ENCODE results near the gene PDSS2. TPM values are rescaled to one million over a fixed set of nuclear protein-coding genes. Genes with fewer than 3 reads are reported as not detected.
"Not testable (repeated sequence)": the region's sequence is repeated elsewhere in the genome, so short reads cannot be mapped to it uniquely, and the experiment has no call there.

The PDSS2 gene
- total RNA-seq, 2 experiments from 2014 or later, result 13.1 to 16.9 TPM

DNA sequence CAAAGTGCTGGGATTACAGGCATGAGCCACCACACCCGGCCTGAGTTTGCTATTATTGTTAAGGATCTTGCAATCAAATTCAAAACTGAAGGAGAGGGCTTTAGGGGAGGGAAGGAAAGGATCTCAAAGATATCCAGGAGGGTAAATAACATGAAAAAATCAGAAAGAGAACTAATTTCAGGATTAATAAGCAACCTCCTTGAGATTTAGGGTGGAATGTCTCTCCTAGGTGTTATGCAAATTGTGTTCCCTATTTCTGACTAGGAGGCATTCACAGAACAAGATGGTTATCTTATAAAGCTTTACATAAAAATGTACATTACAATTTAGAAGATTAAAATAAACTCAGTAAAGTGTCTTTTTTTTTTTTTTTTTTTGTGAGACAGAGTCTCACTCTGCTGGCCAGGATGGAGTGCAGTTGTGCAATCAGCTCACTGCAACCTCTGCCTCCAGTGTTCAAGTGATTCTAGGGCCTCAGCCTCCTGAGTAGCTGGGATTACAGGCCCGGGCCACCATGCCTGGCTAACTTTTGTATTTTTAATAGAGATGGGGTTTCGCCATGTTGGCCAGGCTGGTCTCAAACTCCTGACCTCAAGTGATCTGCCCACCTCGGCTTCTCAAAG, 252.0 kb downstream of the PDSS2 start:
- no peak for DNase-seq
- Mint-ChIP-seq H3K4me3 (no peak overlapping the region), H3K27ac (no peak overlapping the region), H3K9me3 (ENCODE audit: low read depth) (no peaks in the 10 kb centered on the region), H3K36me3 (peaks cover 3% of the 10 kb centered on the region), H3K4me1 (no peaks in the 10 kb centered on the region), H3K27me3 (no peaks in the 10 kb centered on the region)
- CTCF ChIA-PET, result no interaction called here
- no peak for ATAC-seq

GRCh38 chr6:107205058-107205998, 254.0 kb downstream of the PDSS2 start:
- no peak overlapping the region for H3K4me3 Mint-ChIP-seq
- H3K4me1 Mint-ChIP-seq, result no peaks in the 10 kb centered on the region
- peaks cover 3% of the 10 kb centered on the region for H3K36me3 Mint-ChIP-seq
- ATAC-seq (no peak), DNase-seq (no peak)
- no peak overlapping the region for H3K27ac Mint-ChIP-seq
- H3K27me3 Mint-ChIP-seq, result no peaks in the 10 kb centered on the region
- CTCF ChIA-PET, result no interaction called here
- no peaks in the 10 kb centered on the region for H3K9me3 Mint-ChIP-seq (ENCODE audit: low read depth)

GRCh38 chr6:107202876-107203468, 256.4 kb downstream of the PDSS2 start:
- Mint-ChIP-seq H3K27me3 (no peaks in the 10 kb centered on the region), H3K27ac (no peak overlapping the region)

DNA sequence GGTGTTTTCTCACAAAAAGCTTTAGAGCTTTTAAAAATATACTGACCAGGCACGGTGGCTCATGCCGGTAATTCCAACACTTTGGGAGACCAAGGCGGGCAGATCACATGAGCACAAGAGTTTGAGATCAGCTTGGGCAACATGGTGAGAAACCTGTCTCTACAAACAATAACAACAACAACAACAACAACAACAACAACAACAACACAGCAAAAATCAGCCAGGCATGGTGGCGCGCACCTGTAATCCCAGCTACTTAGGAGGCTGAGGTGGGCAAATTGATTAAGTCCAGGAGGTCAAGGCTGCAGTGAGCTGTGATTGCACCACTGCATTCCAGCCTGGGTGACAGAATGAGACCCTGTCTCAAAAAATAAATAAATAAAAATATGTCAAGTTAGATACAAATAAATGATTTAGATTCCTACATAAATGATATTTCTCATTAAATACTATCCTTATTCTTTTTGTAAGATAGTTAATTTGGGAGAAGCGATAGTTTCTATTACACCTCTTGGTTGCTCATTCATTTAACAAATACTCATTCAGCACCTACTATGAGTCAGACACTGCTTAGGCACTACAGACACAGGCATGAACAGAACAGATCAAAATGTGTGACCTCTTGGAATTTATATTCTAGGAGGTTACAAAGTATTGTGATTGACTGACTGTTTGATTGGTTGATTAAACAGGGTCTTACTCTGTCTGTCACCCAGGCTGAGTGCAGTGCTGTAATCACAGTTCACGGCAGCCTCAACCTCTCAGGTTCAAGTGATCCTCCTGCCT, 260.5 kb downstream of the PDSS2 start:
- Mint-ChIP-seq H3K36me3 (peaks cover 7% of the 10 kb centered on the region), H3K4me1 (peaks cover 2% of the 10 kb centered on the region), H3K27ac (no peak overlapping the region), H3K27me3 (no peaks in the 10 kb centered on the region), H3K9me3 (ENCODE audit: low read depth) (no peaks in the 10 kb centered on the region), H3K4me3 (no peak overlapping the region)
- ATAC-seq (no peak), DNase-seq (no peak)
- CTCF ChIA-PET, result interaction anchor here (1.1 kb wide), 1 partner anchor 13 kb away, joined by 4 read pairs; no protein-coding TSS in a partner anchor

More at GRCh38 chr6:107202876-107203468, 256.4 kb downstream of the PDSS2 start:
- ATAC-seq (no peak), DNase-seq (no peak)
- Mint-ChIP-seq H3K36me3 (peaks cover 4% of the 10 kb centered on the region), H3K4me3 (no peak overlapping the region), H3K9me3 (ENCODE audit: low read depth) (no peaks in the 10 kb centered on the region), H3K4me1 (no peaks in the 10 kb centered on the region)
- CTCF ChIA-PET, result no interaction called here

DNA sequence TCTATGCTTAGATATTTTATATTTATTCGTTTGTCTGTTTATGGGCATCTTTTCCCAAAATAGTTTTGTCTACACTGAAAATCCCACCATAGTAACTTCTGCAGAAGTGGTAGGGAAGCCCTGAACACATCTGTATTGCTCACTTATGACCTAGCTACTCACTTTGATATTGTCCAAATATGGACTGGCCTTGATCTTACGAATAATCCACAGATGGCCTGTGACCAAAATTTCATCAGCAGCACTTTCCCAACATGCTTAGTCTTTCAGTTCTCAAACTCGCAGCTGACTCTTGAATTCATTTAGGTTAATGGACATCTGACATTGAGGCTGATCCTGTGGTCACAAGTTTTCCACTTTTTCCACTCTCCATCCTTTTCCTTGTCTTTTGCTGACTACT, 263.2 kb downstream of the PDSS2 start:
- Mint-ChIP-seq H3K4me3 (no peak overlapping the region), H3K4me1 (peaks cover 2% of the 10 kb centered on the region), H3K36me3 (peaks cover 8% of the 10 kb centered on the region), H3K9me3 (ENCODE audit: low read depth) (no peaks in the 10 kb centered on the region), H3K27me3 (no peaks in the 10 kb centered on the region), H3K27ac (no peak overlapping the region)
- DNase-seq, result no peak
- ATAC-seq, result no peak
- CTCF ChIA-PET, result no interaction called here

DNA sequence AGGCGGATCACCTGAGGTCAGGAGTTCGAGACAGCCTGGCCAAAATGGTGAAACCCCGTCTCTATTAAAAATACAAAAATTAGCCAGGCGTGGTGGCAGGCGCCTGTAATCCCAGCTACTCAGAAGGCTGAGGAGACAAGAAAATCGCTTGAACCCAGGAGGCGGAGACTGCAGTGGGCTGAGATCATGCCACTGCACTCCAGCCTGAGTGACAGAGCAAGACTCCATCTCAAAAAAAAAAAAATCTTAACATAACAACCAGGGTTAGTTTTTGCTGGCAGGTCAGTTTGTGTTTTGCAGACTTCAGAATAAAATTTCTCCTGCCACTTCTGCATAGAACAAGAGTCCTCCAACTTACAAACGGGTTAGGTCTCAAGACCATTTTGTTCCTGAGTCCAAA, 264.6 kb downstream of the PDSS2 start:
- H3K4me1 Mint-ChIP-seq; H3K27me3 Mint-ChIP-seq; DNase-seq; CTCF ChIA-PET; ATAC-seq; H3K9me3 Mint-ChIP-seq (ENCODE audit: low read depth); H3K36me3 Mint-ChIP-seq; H3K27ac Mint-ChIP-seq; H3K4me3 Mint-ChIP-seq: not testable (repeated sequence)

GRCh38 chr6:107192830-107193229, 266.5 kb downstream of the PDSS2 start:
- Mint-ChIP-seq H3K36me3 (peaks cover 7% of the 10 kb centered on the region), H3K9me3 (ENCODE audit: low read depth) (no peaks in the 10 kb centered on the region), H3K4me3 (no peak overlapping the region), H3K27ac (no peak overlapping the region), H3K27me3 (no peaks in the 10 kb centered on the region), H3K4me1 (peaks cover 2% of the 10 kb centered on the region)
- CTCF ChIA-PET, result no interaction called here
- no peak for DNase-seq
- ATAC-seq, result no peak

DNA sequence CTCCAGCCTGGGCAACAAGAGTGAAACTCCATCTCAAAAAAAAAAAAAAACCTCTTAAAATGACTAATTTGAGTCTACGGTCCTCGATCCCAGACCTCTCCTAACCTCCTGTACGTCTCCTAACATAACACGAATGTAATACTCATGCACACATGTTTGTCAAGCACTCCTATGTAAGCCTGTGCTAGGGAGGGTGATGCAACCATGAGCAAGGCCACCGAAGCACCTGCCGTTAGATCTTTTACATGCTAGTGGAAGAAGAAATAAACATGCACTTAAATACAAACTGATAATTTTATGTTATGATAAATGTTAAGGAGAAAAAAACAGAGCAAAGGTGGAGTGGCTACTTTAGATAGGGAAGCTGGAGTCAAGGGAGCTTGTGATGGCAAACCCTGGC, 271.7 kb downstream of the PDSS2 start:
- ATAC-seq (no peak), DNase-seq (no peak)
- no peaks in the 10 kb centered on the region for H3K4me1 Mint-ChIP-seq
- CTCF ChIA-PET, result interaction anchor here (0.8 kb wide), 1 partner anchor 131 kb away, joined by 3 read pairs; no protein-coding TSS in a partner anchor
- peaks cover 2% of the 10 kb centered on the region for H3K36me3 Mint-ChIP-seq
- H3K27me3 Mint-ChIP-seq, result no peaks in the 10 kb centered on the region
- H3K9me3 Mint-ChIP-seq (ENCODE audit: low read depth), result no peaks in the 10 kb centered on the region
- H3K27ac Mint-ChIP-seq, result no peak overlapping the region
- H3K4me3 Mint-ChIP-seq, result no peak overlapping the region

DNA sequence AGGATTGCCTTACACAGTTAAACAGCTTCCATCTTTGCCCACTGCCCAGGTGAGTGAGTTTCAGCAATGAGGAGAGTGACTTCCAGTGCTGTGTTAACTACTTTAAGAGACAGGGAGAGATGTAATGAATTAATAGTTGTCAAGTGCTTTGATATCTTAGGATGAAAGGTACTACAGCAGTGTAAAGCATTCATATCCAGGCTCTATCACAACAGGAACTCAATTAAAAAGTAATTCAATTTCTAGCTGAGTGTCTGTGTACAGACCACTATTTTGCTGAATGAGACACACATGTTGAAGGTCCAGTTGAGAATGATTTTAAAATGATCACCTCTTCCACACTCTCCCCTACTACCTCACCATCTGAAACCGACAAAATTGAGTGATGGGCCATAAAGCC, 273.3 kb downstream of the PDSS2 start:
- Mint-ChIP-seq H3K9me3 (ENCODE audit: low read depth) (no peaks in the 10 kb centered on the region), H3K4me1 (no peaks in the 10 kb centered on the region), H3K36me3 (no peaks in the 10 kb centered on the region), H3K4me3 (no peak overlapping the region), H3K27me3 (no peaks in the 10 kb centered on the region), H3K27ac (no peak overlapping the region)
- no peak for DNase-seq
- ATAC-seq, result no peak
- CTCF ChIA-PET, result no interaction called here

- Mint-ChIP-seq H3K9me3 (ENCODE audit: low read depth) (no peaks in the 10 kb centered on the region), H3K4me1 (no peaks in the 10 kb centered on the region), H3K36me3 (no peaks in the 10 kb centered on the region), H3K27ac (no peak overlapping the region), H3K4me3 (no peak overlapping the region), H3K27me3 (no peaks in the 10 kb centered on the region)
- DNase-seq (no peak), ATAC-seq (no peak)
- CTCF ChIA-PET, result no interaction called here
Observed at GRCh38 chr6:107185391-107185970, 273.9 kb downstream of the PDSS2 start.

- ATAC-seq, result no peak
- Mint-ChIP-seq H3K9me3 (ENCODE audit: low read depth) (no peaks in the 10 kb centered on the region), H3K27ac (no peak overlapping the region), H3K36me3 (no peaks in the 10 kb centered on the region), H3K27me3 (no peaks in the 10 kb centered on the region), H3K4me3 (no peak overlapping the region), H3K4me1 (no peaks in the 10 kb centered on the region)
- CTCF ChIA-PET, result no interaction called here
- no peak for DNase-seq
Observed at GRCh38 chr6:107184435-107184834, 274.9 kb downstream of the PDSS2 start.

GRCh38 chr6:107180099-107180498, 279.3 kb downstream of the PDSS2 start:
- CTCF ChIA-PET, result interaction anchor here (1.1 to 1.7 kb wide), 2 partner anchors 9 to 686 kb away, joined by 3 to 4 read pairs; no protein-coding TSS in a partner anchor
- no peak for ATAC-seq
- Mint-ChIP-seq H3K27me3 (no peaks in the 10 kb centered on the region), H3K4me3 (no peak overlapping the region), H3K9me3 (ENCODE audit: low read depth) (no peaks in the 10 kb centered on the region), H3K27ac (no peak overlapping the region), H3K36me3 (no peaks in the 10 kb centered on the region), H3K4me1 (no peaks in the 10 kb centered on the region)
- DNase-seq, result no peak

DNA sequence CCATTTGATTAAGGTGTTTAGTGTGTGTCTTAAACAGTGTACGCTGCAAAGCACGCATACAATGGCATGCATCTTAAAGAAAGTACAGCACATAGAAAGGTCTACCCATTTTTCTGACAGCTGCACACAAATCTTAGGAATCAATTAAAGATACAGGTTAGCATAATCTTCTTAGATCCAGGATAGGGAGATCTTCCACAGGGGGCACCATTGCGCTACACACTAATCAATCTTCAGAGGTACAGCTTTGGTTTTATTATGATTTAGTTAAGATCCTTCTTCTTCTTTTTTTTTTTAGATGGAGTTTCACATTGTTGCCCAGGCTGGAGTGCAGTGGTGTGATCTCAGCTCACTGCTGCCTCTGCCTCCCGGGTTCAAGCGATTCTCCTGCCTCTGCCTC, 280.4 kb downstream of the PDSS2 start:
- H3K27me3 Mint-ChIP-seq, result no peaks in the 10 kb centered on the region
- no peaks in the 10 kb centered on the region for H3K9me3 Mint-ChIP-seq (ENCODE audit: low read depth)
- DNase-seq (no peak), ATAC-seq (no peak)
- no peak overlapping the region for H3K4me3 Mint-ChIP-seq
- no peaks in the 10 kb centered on the region for H3K4me1 Mint-ChIP-seq
- CTCF ChIA-PET, result interaction anchor here (1.2 to 1.7 kb wide), 2 partner anchors 65 to 687 kb away, joined by 4 read pairs; no protein-coding TSS in a partner anchor
- H3K36me3 Mint-ChIP-seq, result no peaks in the 10 kb centered on the region
- no peak overlapping the region for H3K27ac Mint-ChIP-seq

Measured in activated CD8-positive, alpha-beta memory T cell treated with anti-CD3 and anti-CD28 coated beads, Interleukin-2, amount 10 ng/mL, durations not matched to agents 7 days and 5 days (primary cell).